SK-N-SH (cell line): ENCODE results near the gene CD74. TPM values are rescaled to one million over a fixed set of nuclear protein-coding genes. Genes with fewer than 3 reads are reported as not detected.

Experiments used
- CTCF ChIA-PET: fragments of 300-600, 350-600 bp; formaldehyde crosslinking; extraction: SDS; loops from one replicate; lab custom pipeline; 2021; lab: Yijun Ruan, JAX
- POLR2A ChIA-PET: fragments of 350-600 bp; sonication (Branson Sonifier 250); formaldehyde crosslinking; extraction: SDS; loops from one replicate; lab custom pipeline; 2020; ENCODE audit warnings: antibody characterized with exemption, inconsistent platforms; lab: Yijun Ruan, JAX
- DNase-seq: peaks from one replicate; pipeline ENCODE4 v3.0.0; 2012
- H2AFZ ChIP-seq: fragments of 200-600 bp; sonication (generic); 2 replicates; pipeline ENCODE4 v1.8.1; 2016; ENCODE audit warnings: antibody characterized with exemption, mild to moderate bottlenecking, low read depth
- H3F3A ChIP-seq: fragments of 200-600 bp; sonication (generic); replicated peaks from 2 replicates; pipeline ENCODE3; 2016; ENCODE audit warnings: antibody characterized with exemption, mild to moderate bottlenecking; ENCODE audit not compliant: insufficient read depth
- H3K27ac ChIP-seq, 2 experiments: fragments of 200-500 bp in 1 of 2; fragments of 200-600 bp in 1 of 2; sonication (Bioruptor generic) in 1 of 2; sonication (generic), shearing (Covaris generic) in 1 of 2; 2 replicates each; pipeline versions ENCODE4 v1.5.1 to v1.6.1; 2014 to 2016; ENCODE audit warnings: low read depth in 2 of 2, inconsistent platforms in 1 of 2, low read length in 1 of 2, mild to moderate bottlenecking in 1 of 2, mixed read lengths in 1 of 2
- H3K27me3 ChIP-seq: fragments of 200-600 bp; sonication (generic), shearing (Covaris generic); 2 replicates; pipeline ENCODE4 v1.6.1; 2016; ENCODE audit warnings: mixed run types; ENCODE audit not compliant: insufficient read depth
- H3K36me3 ChIP-seq, 2 experiments: fragments of 200-500 bp in 1 of 2; fragments of 200-600 bp in 1 of 2; sonication (Bioruptor generic) in 1 of 2; sonication (generic) in 1 of 2; replicated peaks in 1 of 2; 2 replicates each; pipeline versions ENCODE3 to v1.5.1; 2014 to 2016; ENCODE audit warnings: low read length in 1 of 2, mild to moderate bottlenecking in 1 of 2; ENCODE audit not compliant: insufficient read depth in 2 of 2, control insufficient read depth in 1 of 2
- H3K4me1 ChIP-seq, 2 experiments: fragments of 200-500 bp in 1 of 2; fragments of 200-600 bp in 1 of 2; sonication (Bioruptor generic) in 1 of 2; sonication (generic), shearing (Covaris generic) in 1 of 2; 2 replicates each; pipeline versions ENCODE4 v1.5.1 to v1.6.1; 2014 to 2016; ENCODE audit warnings: low read depth in 1 of 2, low read length in 1 of 2, mixed run types in 1 of 2; ENCODE audit not compliant: insufficient read depth in 2 of 2, control insufficient read depth in 1 of 2
- H3K4me2 ChIP-seq: fragments of 200-600 bp; sonication (generic), shearing (Covaris generic); 2 replicates; pipeline ENCODE4 v1.6.1; 2017; ENCODE audit warnings: mixed run types
- H3K4me3 ChIP-seq, 2 experiments: fragments of 200-500 bp in 1 of 2; fragments of 200-600 bp in 1 of 2; sonication (Bioruptor generic) in 1 of 2; sonication (generic), shearing (Covaris generic) in 1 of 2; 2 replicates each; pipeline versions ENCODE4 v1.5.1 to v1.8.1; 2014 to 2016; ENCODE audit warnings: low read depth in 2 of 2, inconsistent platforms in 1 of 2, low read length in 1 of 2, mild to moderate bottlenecking in 1 of 2, mixed read lengths in 1 of 2, moderate library complexity in 1 of 2
- H3K79me2 ChIP-seq: fragments of 200-600 bp; sonication (generic); 2 replicates; pipeline ENCODE4 v1.8.1; 2017; ENCODE audit warnings: mild to moderate bottlenecking; ENCODE audit not compliant: insufficient read depth
- H3K9ac ChIP-seq: fragments of 200-600 bp; sonication (generic); 2 replicates; pipeline ENCODE4 v1.6.1; 2017; ENCODE audit warnings: mixed run types
- H3K9me2 ChIP-seq: fragments of 200-600 bp; sonication (generic); 2 replicates; pipeline ENCODE4 v1.6.1; 2017; ENCODE audit warnings: mixed run types
- H3K9me3 ChIP-seq: fragments of 200-600 bp; sonication (generic); 2 replicates; pipeline ENCODE4 v1.6.1; 2017; ENCODE audit warnings: mixed run types, mild to moderate bottlenecking, moderate library complexity
- H4K20me1 ChIP-seq: fragments of 200-600 bp; sonication (generic); 2 replicates; pipeline ENCODE4 v1.6.1; 2017; ENCODE audit warnings: mild to moderate bottlenecking, mixed run types; ENCODE audit not compliant: insufficient read depth
- ELF1 ChIP-seq: IDR thresholded peaks from 2 replicates; pipeline ENCODE4 v1.4.0; 2012
- EP300 ChIP-seq, 2 experiments: IDR thresholded peaks; 2 replicates each; pipeline versions ENCODE4 v1.4.0 to v1.6.1; 2012; ENCODE audit warnings: borderline replicate concordance in 1 of 2, low read depth in 1 of 2, low read length in 1 of 2
- FOSL2 ChIP-seq: IDR thresholded peaks from 2 replicates; pipeline ENCODE4 v1.4.0; 2012; ENCODE audit warnings: low read depth, mild to moderate bottlenecking, moderate library complexity, borderline replicate concordance
- FOXM1 ChIP-seq: IDR thresholded peaks from 2 replicates; pipeline ENCODE4 v1.4.0; 2012; ENCODE audit warnings: low read depth, mild to moderate bottlenecking
- IRF3 ChIP-seq: fragments of 150-350 bp; IDR thresholded peaks from 2 replicates; pipeline ENCODE4 v1.6.1; 2016; ENCODE audit warnings: mild to moderate bottlenecking, low read depth, low read length
- JUND ChIP-seq: IDR thresholded peaks from 2 replicates; pipeline ENCODE4 v1.4.0; 2012
- MAX ChIP-seq: IDR thresholded peaks from 2 replicates; pipeline ENCODE4 v1.4.0; 2012; ENCODE audit warnings: low read depth
- MEF2A ChIP-seq: IDR thresholded peaks from 2 replicates; pipeline ENCODE4 v1.4.0; 2012; ENCODE audit warnings: low read depth, borderline replicate concordance
- RAD21 ChIP-seq: IDR thresholded peaks from 2 replicates; pipeline ENCODE4 v1.6.1; 2012; ENCODE audit warnings: mild to moderate bottlenecking, low read length
- SIN3A ChIP-seq: IDR thresholded peaks from 2 replicates; pipeline ENCODE4 v1.6.1; 2012; ENCODE audit warnings: low read depth, mild to moderate bottlenecking, low read length, moderate library complexity, borderline replicate concordance
- SMC3 ChIP-seq: IDR thresholded peaks from 2 replicates; pipeline ENCODE4 v1.6.1; 2012; ENCODE audit warnings: low read depth, low read length, improper control_type of control experiment
- TEAD4 ChIP-seq: IDR thresholded peaks from 2 replicates; pipeline ENCODE4 v1.4.0; 2012; ENCODE audit warnings: mild to moderate bottlenecking, borderline replicate concordance; ENCODE audit not compliant: insufficient read depth
- USF2 ChIP-seq: fragments of 150-350 bp; IDR thresholded peaks from 2 replicates; pipeline ENCODE4 v1.6.1; 2017; ENCODE audit warnings: antibody characterized with exemption, low read length, low read depth, borderline replicate concordance
- YY1 ChIP-seq: IDR thresholded peaks from 2 replicates; pipeline ENCODE4 v1.4.0; 2012; ENCODE audit warnings: low read depth, mild to moderate bottlenecking
- ZBTB33 ChIP-seq: IDR thresholded peaks from 2 replicates; pipeline ENCODE4 v1.4.0; 2012; ENCODE audit warnings: low read depth, borderline replicate concordance
- WGBS: methylation state at CpG from one replicate; pipeline ENCODE4 v1.1.6; 2017; ENCODE audit warnings: low lambda C conversion rate; 5-methylcytosine and 5-hydroxymethylcytosine counted together
- polyA plus RNA-seq, 3 experiments: library from polyadenylated mRNA; depleted of rRNA; stranded (reverse); fragments of >200 nt; gene quantifications; 2 replicates each; pipeline ENCODE4 v1.2.3, GENCODE V29; 2012

CD74 gene
- polyA plus RNA-seq, 1 of the 3 experiments (the other 2 are of a cell fraction), result 0.26 TPM

GRCh38 chr5:150460781-150461180 lies 48.1 kb upstream of the CD74 start:
- H3K27me3 ChIP-seq, result no peaks in the 10 kb centered on the region
- H3K27ac ChIP-seq, result no peak overlapping the region
- DNase-seq, result no peak
- WGBS, result 100% methylated on average over 1 of the region's 2 CpGs
- H3K9me3 ChIP-seq, result no peaks in the 10 kb centered on the region
- no peak overlapping the region for H3K9ac ChIP-seq
- no peak overlapping the region for H2AFZ ChIP-seq
- H4K20me1 ChIP-seq, result no peaks in the 10 kb centered on the region
- H3K36me3 ChIP-seq, result no peaks in the 10 kb centered on the region
- POLR2A ChIA-PET, result interaction anchor here (0.6 to 1.0 kb wide), 2 partner anchors 18 to 298 kb away, joined by 3 to 4 read pairs; no protein-coding TSS in a partner anchor
- H3K4me1 ChIP-seq, result peaks cover 6 to 8% of the 10 kb centered on the region in 2 experiments; a peak in 2 of 4 replicates
- no peak for TF ChIP-seq USF2
- no peak for TF ChIP-seq IRF3
- no peak for TF ChIP-seq RAD21
- TF ChIP-seq SIN3A, result no peak
- no peak for TF ChIP-seq ZBTB33
- TF ChIP-seq FOSL2, result no peak
- TF ChIP-seq MAX, result no peak
- TF ChIP-seq EP300 (IDR thresholded peaks at IDR 0.05; ENCODE audit: borderline replicate concordance in 1 of 2, low read depth in 1 of 2, low read length in 1 of 2), result no peak
- no peak for TF ChIP-seq SMC3
- TF ChIP-seq FOXM1, result no peak
- no peak for TF ChIP-seq TEAD4
- no peak for TF ChIP-seq JUND
- no peak for TF ChIP-seq MEF2A
- no peak for TF ChIP-seq YY1
- no peak for TF ChIP-seq ELF1
- H3K79me2 ChIP-seq, result no peaks in the 10 kb centered on the region
- H3K4me2 ChIP-seq, result no peak overlapping the region
- H3K4me3 ChIP-seq, result no peak overlapping the region
- H3F3A ChIP-seq, result no peaks in the 10 kb centered on the region
- CTCF ChIA-PET, result interaction anchor here (0.8 to 8.1 kb wide), 5 partner anchors 64 to 386 kb away, joined by 4 to 83 read pairs (median 56); no protein-coding TSS in a partner anchor
- H3K9me2 ChIP-seq, result no peaks in the 10 kb centered on the region
